ENCODE results near the gene MYL6. TPM values are rescaled to one million over a fixed set of nuclear protein-coding genes. Genes with fewer than 3 reads are reported as not detected.

MYL6 gene
- total and polyA plus RNA-seq, 9 of the 15 experiments (the other 6 are each of a cell fraction or from before 2014, with no cell fraction given), result 557 to 1,664 (median 958) TPM

GRCh38 chr12:56189099-56189917 is 31.1 kb downstream of the MYL6 start, which contains the start of gene SMARCC2 (continued):
- peak; percentile 47 for TF ChIP-seq REST (IDR thresholded peaks at IDR 0.05; ENCODE audit: borderline replicate concordance)
- TF ChIP-seq REST (CRISPR knock-in tag; IDR thresholded peaks at IDR 0.05; ENCODE audit: low read depth), result no peak
- no peak for TF ChIP-seq CBX8 (IDR thresholded peaks at IDR 0.05; ENCODE audit: borderline replicate concordance, extremely low read depth, low read depth, low read length, poor library complexity, severe bottlenecking)
- TF ChIP-seq ZFP30 (CRISPR knock-in tag; IDR thresholded peaks at IDR 0.05; ENCODE audit: borderline replicate concordance), result no peak
- TF ChIP-seq CBX5 (IDR thresholded peaks at IDR 0.05; ENCODE audit: borderline replicate concordance, low read depth), result no peak
- TF ChIP-seq ZBTB9 (CRISPR knock-in tag; IDR thresholded peaks at IDR 0.05), result no peak
- TF ChIP-seq ZNF584 (CRISPR knock-in tag; IDR thresholded peaks at IDR 0.05; ENCODE audit: low read depth), result no peak
- no peak for TF ChIP-seq CEBPB (tag; IDR thresholded peaks at IDR 0.05)
- no peak for TF ChIP-seq GABPB1 (CRISPR knock-in tag; IDR thresholded peaks at IDR 0.05)
- TF ChIP-seq EHMT2 (IDR thresholded peaks at IDR 0.05), result no peak
- TF ChIP-seq MED1 (CRISPR knock-in tag; IDR thresholded peaks at IDR 0.05; ENCODE audit: borderline replicate concordance), result no peak
- TF ChIP-seq EGR1 (conservative IDR thresholded peaks at IDR 0.05), result peak; percentile 64
- TF ChIP-seq RUNX1 (IDR thresholded peaks at IDR 0.05; ENCODE audit: low read depth), result no peak
- TF ChIP-seq FOXO4 (CRISPR knock-in tag; IDR thresholded peaks at IDR 0.05), result no peak
- TF ChIP-seq MCM7 (IDR thresholded peaks at IDR 0.05), result no peak

Data from K562 (cell line).